Tibial nerve (tissue), 4 donors: ENCODE results near the gene TAF4. TPM values are rescaled to one million over a fixed set of nuclear protein-coding genes. Genes with fewer than 3 reads are reported as not detected.

Experiments
- DNase-seq, 2 donors: peaks; one replicate each; pipeline ENCODE4 v3.0.0-alpha.2; 2019; ENCODE audit warnings: low spot score in 2 of 2
- H3K27ac ChIP-seq, 4 donors: fragments of 200-600 bp; sonication (generic) in 3 of 4; one replicate each; pipeline ENCODE4 v1.5.1; 2017 to 2019; ENCODE audit warnings: mild to moderate bottlenecking in 1 of 4
- H3K27me3 ChIP-seq, 2 donors: fragments of 200-600 bp; sonication (generic) in 1 of 2; one replicate each; pipeline versions ENCODE4 v1.5.1 to v1.6.0; 2017 to 2019
- H3K36me3 ChIP-seq, 3 donors: fragments of 200-600 bp; sonication (generic); one replicate each; pipeline ENCODE4 v1.5.1; 2018 to 2019
- H3K4me1 ChIP-seq, 4 donors: fragments of 200-600 bp; sonication (generic) in 3 of 4; one replicate each; pipeline ENCODE4 v1.5.1; 2017 to 2019
- H3K4me3 ChIP-seq, 4 donors: fragments of 200-600 bp; sonication (generic) in 3 of 4; one replicate each; pipeline ENCODE4 v1.5.1; 2017 to 2019; ENCODE audit warnings: mild to moderate bottlenecking in 1 of 4, moderate library complexity in 1 of 4
- H3K9me3 ChIP-seq, 4 donors: fragments of 200-600 bp; sonication (generic) in 3 of 4; one replicate each; pipeline ENCODE4 v1.5.1; 2017 to 2019
- CTCF ChIP-seq, 5 experiments: fragments of 200-600 bp in 3 of 5; fragments of 450-650 bp in 2 of 5; sonication (generic) in 3 of 5; IDR thresholded peaks; one replicate each; pipeline ENCODE4 v1.5.1; 2016 to 2019; ENCODE audit warnings: antibody characterized with exemption in 5 of 5, mild to moderate bottlenecking in 3 of 5, moderate library complexity in 2 of 5
- EP300 ChIP-seq, 2 donors: sonication (generic); formaldehyde crosslinking; IDR thresholded peaks; one replicate each; pipeline ENCODE4 v1.6.1; 2017; ENCODE audit warnings: antibody characterized with exemption in 2 of 2, mild to moderate bottlenecking in 1 of 2
- POLR2A ChIP-seq, 2 donors: fragments of 450-650 bp; IDR thresholded peaks; one replicate each; pipeline ENCODE4 v1.6.1; 2017; ENCODE audit warnings: antibody characterized with exemption in 2 of 2, mild to moderate bottlenecking in 2 of 2, moderate library complexity in 2 of 2
- WGBS, 2 donors: methylation state at CpG; one replicate each; pipeline ENCODE4 v1.1.5; 2018; 5-methylcytosine and 5-hydroxymethylcytosine counted together
- total RNA-seq, 4 donors: library from RNA; depleted of rRNA; stranded (reverse); fragments of >200 nt; gene quantifications; one replicate each; pipeline ENCODE4 v1.1.0, GENCODE V29; 2016

Gene TAF4
- total RNA-seq, 4 donors from 2014 or later: 11.2 to 50.4 (median 14.8) TPM

GRCh38 chr20:62105592-62105991 is 39.9 kb upstream of the TAF4 start:
- no peak overlapping the region for H3K27ac ChIP-seq

GRCh38 chr20:62104791-62105345 is 39.2 kb upstream of the TAF4 start:
- TF ChIP-seq CTCF (IDR thresholded peaks at IDR 0.05) (no peak), EP300 (IDR thresholded peaks at IDR 0.05) (no peak), POLR2A (IDR thresholded peaks at IDR 0.05) (no peak)
- Histone ChIP-seq H3K36me3 (peaks cover 0 to 6% (median 0%) of the 10 kb centered on the region in 3 donors), H3K9me3 (peaks cover 0 to 92% (median 12%) of the 10 kb centered on the region in 4 donors), H3K27me3 (peaks cover 0 to 10% of the 10 kb centered on the region in 2 donors), H3K27ac (no peak overlapping the region), H3K4me3 (no peak overlapping the region), H3K4me1 (no peaks in the 10 kb centered on the region)
- 36% methylated on average over 7 of the region's 7 CpGs for WGBS, 2 donors
- DNase-seq: no peak

More at GRCh38 chr20:62105592-62105991, 39.9 kb upstream of the TAF4 start:
- Histone ChIP-seq H3K36me3 (peaks cover 0 to 6% (median 0%) of the 10 kb centered on the region in 3 donors), H3K27me3 (peaks cover 0 to 10% of the 10 kb centered on the region in 2 donors), H3K4me3 (no peak overlapping the region), H3K9me3 (peaks cover 0 to 92% (median 12%) of the 10 kb centered on the region in 4 donors), H3K4me1 (no peaks in the 10 kb centered on the region)
- TF ChIP-seq EP300 (IDR thresholded peaks at IDR 0.05) (no peak), POLR2A (IDR thresholded peaks at IDR 0.05) (no peak), CTCF (IDR thresholded peaks at IDR 0.05) (no peak)
- DNase-seq: no peak
- 88 to 92% methylated on average over 5 of the region's 5 CpGs for WGBS, 2 donors

- no peak for DNase-seq
- Histone ChIP-seq H3K4me1 (no peaks in the 10 kb centered on the region), H3K27ac (no peak overlapping the region), H3K36me3 (peaks cover 0 to 6% (median 0%) of the 10 kb centered on the region in 3 donors), H3K4me3 (no peak overlapping the region), H3K9me3 (peaks cover 0 to 92% (median 11%) of the 10 kb centered on the region in 4 donors), H3K27me3 (peaks cover 0 to 10% of the 10 kb centered on the region in 2 donors)
- WGBS, 2 donors: 39 to 43% methylated on average over 15 of the region's 15 CpGs
- TF ChIP-seq EP300 (IDR thresholded peaks at IDR 0.05) (no peak), POLR2A (IDR thresholded peaks at IDR 0.05) (no peak), CTCF (IDR thresholded peaks at IDR 0.05) (no peak)
These were observed 38.6 kb upstream of the TAF4 start for GRCh38 chr20:62104234-62104789.

- H3K9me3 ChIP-seq: peaks cover 0 to 86% (median 8%) of the 10 kb centered on the region in 4 donors
- DNase-seq: no peak
- 59 to 60% methylated on average over 18 to 20 of the region's 21 CpGs for WGBS, 2 donors
- H3K36me3 ChIP-seq: peaks cover 0 to 6% (median 0%) of the 10 kb centered on the region in 3 donors
- no peak overlapping the region for H3K27ac ChIP-seq
- peaks cover 0 to 10% of the 10 kb centered on the region in 2 donors for H3K27me3 ChIP-seq
- no peak overlapping the region for H3K4me3 ChIP-seq
- H3K4me1 ChIP-seq: no peaks in the 10 kb centered on the region
- TF ChIP-seq POLR2A (IDR thresholded peaks at IDR 0.05) (no peak), EP300 (IDR thresholded peaks at IDR 0.05) (no peak), CTCF (IDR thresholded peaks at IDR 0.05) (no peak)
These were observed 38.0 kb upstream of the TAF4 start for GRCh38 chr20:62103508-62104233.

- 89 to 93% methylated on average over 4 of the region's 4 CpGs for WGBS, 2 donors
- DNase-seq: no peak
These were observed 35.4 kb upstream of the TAF4 start for GRCh38 chr20:62101078-62101477.

More at GRCh38 chr20:62101078-62101477, 35.4 kb upstream of the TAF4 start:
- peaks cover 0 to 6% (median 0%) of the 10 kb centered on the region in 3 donors for H3K36me3 ChIP-seq
- peaks cover 0 to 60% (median 0%) of the 10 kb centered on the region in 4 donors for H3K9me3 ChIP-seq
- H3K27me3 ChIP-seq: peaks cover 0 to 10% of the 10 kb centered on the region in 2 donors
- no peaks in the 10 kb centered on the region for H3K4me1 ChIP-seq
- no peak overlapping the region for H3K4me3 ChIP-seq
- no peak for TF ChIP-seq CTCF (IDR thresholded peaks at IDR 0.05)
- TF ChIP-seq EP300 (IDR thresholded peaks at IDR 0.05): no peak
- TF ChIP-seq POLR2A (IDR thresholded peaks at IDR 0.05): no peak
- H3K27ac ChIP-seq: no peak overlapping the region
